SK-N-SH treated with all-trans-retinoic acid at 6 μM for 48 hours (cell line): ENCODE data around the gene DDN.

Source experiments
- ATAC-seq: fragments of 200-7000 bp; cut with Tn5 transposase; 3 replicates; pipeline ENCODE4 v1.9.1; 2020; ENCODE audit warnings: mild to moderate bottlenecking, moderate library complexity
- ARNTL ChIP-seq: fragments of 450-650 bp; formaldehyde crosslinking; IDR thresholded peaks from 2 replicates; pipeline ENCODE4 v1.5.0; 2020; ENCODE audit warnings: low read depth, mild to moderate bottlenecking, moderate library complexity, borderline replicate concordance
- BACH2 ChIP-seq: fragments of 250-450 bp; sonication (Bioruptor Pico); IDR thresholded peaks from 2 replicates; pipeline ENCODE4 v1.9.0; 2021; ENCODE audit warnings: mild to moderate bottlenecking, borderline replicate concordance
- CREB5 ChIP-seq: fragments of 250-450 bp; sonication (Bioruptor Pico); IDR thresholded peaks from 2 replicates; pipeline ENCODE4 v1.5.1; 2020; ENCODE audit warnings: low read depth, mild to moderate bottlenecking, moderate library complexity
- CSDC2 ChIP-seq: fragments of 250-450 bp; sonication (Bioruptor Pico); IDR thresholded peaks from 2 replicates; pipeline ENCODE4 v1.5.0; 2020; ENCODE audit warnings: mild to moderate bottlenecking, moderate library complexity
- CSRNP3 ChIP-seq: fragments of 250-450 bp; sonication (Bioruptor Pico); IDR thresholded peaks from 2 replicates; pipeline ENCODE4 v1.5.1; 2021; ENCODE audit warnings: mild to moderate bottlenecking, moderate library complexity
- ESRRG ChIP-seq: fragments of 250-450 bp; sonication (Bioruptor Pico); IDR thresholded peaks from 2 replicates; pipeline ENCODE4 v1.6.1; 2021; ENCODE audit warnings: mild to moderate bottlenecking
- GLIS3 ChIP-seq: fragments of 250-450 bp; sonication (Bioruptor Pico); IDR thresholded peaks from 2 replicates; pipeline ENCODE4 v1.5.0; 2020; ENCODE audit warnings: mild to moderate bottlenecking, moderate library complexity
- ISL1 ChIP-seq: fragments of 250-450 bp; sonication (Bioruptor Pico); IDR thresholded peaks from 2 replicates; pipeline ENCODE4 v2.1.2; 2022; ENCODE audit warnings: mild to moderate bottlenecking, moderate library complexity
- OSR1 ChIP-seq: fragments of 250-450 bp; sonication (Bioruptor Pico); IDR thresholded peaks from 2 replicates; pipeline ENCODE4 v1.8.0; 2022; ENCODE audit warnings: moderate library complexity, mild to moderate bottlenecking, inconsistent platforms
- PATZ1 ChIP-seq: fragments of 250-450 bp; sonication (Bioruptor Pico); IDR thresholded peaks from 2 replicates; pipeline ENCODE4 v1.8.0; 2020; ENCODE audit warnings: mild to moderate bottlenecking, moderate library complexity, borderline replicate concordance
- POU6F1 ChIP-seq: fragments of 250-450 bp; sonication (Bioruptor Pico); IDR thresholded peaks from 2 replicates; pipeline ENCODE4 v1.8.0; 2021; ENCODE audit warnings: low read depth, mild to moderate bottlenecking, moderate library complexity, borderline replicate concordance
- RARB ChIP-seq: fragments of 250-450 bp; sonication (Bioruptor Pico); IDR thresholded peaks from 2 replicates; pipeline ENCODE4 v1.8.0; 2021; ENCODE audit warnings: mild to moderate bottlenecking, moderate library complexity
- SNAI2 ChIP-seq: fragments of 250-450 bp; sonication (Bioruptor Pico); IDR thresholded peaks from 2 replicates; pipeline ENCODE4 v1.5.0; 2020; ENCODE audit warnings: mild to moderate bottlenecking, moderate library complexity
- TCF4 ChIP-seq: fragments of 250-450 bp; sonication (Bioruptor Pico); IDR thresholded peaks from 2 replicates; pipeline ENCODE4 v1.8.0; 2021; ENCODE audit warnings: mild to moderate bottlenecking, moderate library complexity, borderline replicate concordance
- TOX ChIP-seq: fragments of 250-450 bp; sonication (Bioruptor Pico); IDR thresholded peaks from 2 replicates; pipeline ENCODE4 v1.8.0; 2021; ENCODE audit warnings: mild to moderate bottlenecking, moderate library complexity, borderline replicate concordance
- TSHZ2 ChIP-seq: fragments of 250-450 bp; sonication (Bioruptor Pico); IDR thresholded peaks from 2 replicates; pipeline ENCODE4 v1.5.0; 2020; ENCODE audit warnings: mild to moderate bottlenecking, moderate library complexity
- ZC3H10 ChIP-seq: fragments of 250-450 bp; sonication (Bioruptor Pico); IDR thresholded peaks from 2 replicates; pipeline ENCODE4 v1.5.1; 2021; ENCODE audit warnings: mild to moderate bottlenecking, moderate library complexity
- ZFP3 ChIP-seq: fragments of 250-450 bp; sonication (Bioruptor Pico); IDR thresholded peaks from 2 replicates; pipeline ENCODE4 v1.5.0; 2020; ENCODE audit warnings: mild to moderate bottlenecking, moderate library complexity
- ZFP30 ChIP-seq: fragments of 450-650 bp; formaldehyde crosslinking; IDR thresholded peaks from 2 replicates; pipeline ENCODE4 v1.5.0; 2022; ENCODE audit warnings: mild to moderate bottlenecking, moderate library complexity
- ZNF565 ChIP-seq: fragments of 450-650 bp; formaldehyde crosslinking; conservative IDR thresholded peaks from 2 replicates; pipeline ENCODE4 v1.5.0; 2020; ENCODE audit warnings: low read depth, mild to moderate bottlenecking, moderate library complexity
- ZNF70 ChIP-seq: fragments of 450-650 bp; formaldehyde crosslinking; IDR thresholded peaks from 2 replicates; pipeline ENCODE4 v1.5.0; 2020; ENCODE audit warnings: mild to moderate bottlenecking, moderate library complexity

Gene DDN

GRCh38 chr12:49030119-49030518 is 30.9 kb upstream of the DDN start:
- TF ChIP-seq ARNTL (CRISPR knock-in tag), result no peak
- TF ChIP-seq TOX (CRISPR knock-in tag), result no peak
- no peak for TF ChIP-seq TSHZ2 (CRISPR knock-in tag)
- no peak for TF ChIP-seq ISL1 (CRISPR knock-in tag)
- no peak for TF ChIP-seq ESRRG (CRISPR knock-in tag)

GRCh38 chr12:49028666-49029275 is 29.6 kb upstream of the DDN start:
- no peak for TF ChIP-seq OSR1 (CRISPR knock-in tag)
- no peak for TF ChIP-seq TOX (CRISPR knock-in tag)
- no peak for TF ChIP-seq ZFP3 (CRISPR knock-in tag)
- TF ChIP-seq CSRNP3 (CRISPR knock-in tag), result no peak
- TF ChIP-seq ZFP30 (CRISPR knock-in tag), result no peak
- no peak for TF ChIP-seq SNAI2 (CRISPR knock-in tag)
- no peak for TF ChIP-seq ZNF565 (CRISPR knock-in tag)
- no peak for TF ChIP-seq BACH2 (CRISPR knock-in tag)
- TF ChIP-seq RARB (CRISPR knock-in tag), result no peak
- no peak for TF ChIP-seq CSDC2 (CRISPR knock-in tag)
- TF ChIP-seq TCF4 (CRISPR knock-in tag), result no peak
- TF ChIP-seq CREB5 (CRISPR knock-in tag), result no peak
- no peak for TF ChIP-seq TSHZ2 (CRISPR knock-in tag)
- no peak for TF ChIP-seq ARNTL (CRISPR knock-in tag)
- no peak for TF ChIP-seq ZNF70
- ATAC-seq, result no peak

More at GRCh38 chr12:49030119-49030518, 30.9 kb upstream of the DDN start:
- no peak for ATAC-seq

- ATAC-seq, result no peak
- TF ChIP-seq SNAI2 (CRISPR knock-in tag) (no peak), CSDC2 (CRISPR knock-in tag) (no peak), PATZ1 (CRISPR knock-in tag) (no peak), ARNTL (CRISPR knock-in tag) (no peak), ZNF565 (CRISPR knock-in tag) (no peak), GLIS3 (CRISPR knock-in tag) (no peak), POU6F1 (CRISPR knock-in tag) (no peak), ZFP3 (CRISPR knock-in tag) (no peak), ISL1 (CRISPR knock-in tag) (no peak), ESRRG (CRISPR knock-in tag) (no peak), ZC3H10 (no peak), TCF4 (CRISPR knock-in tag) (no peak), RARB (CRISPR knock-in tag) (no peak), OSR1 (CRISPR knock-in tag) (no peak), ZNF70 (no peak), CREB5 (CRISPR knock-in tag) (no peak)
Measured at GRCh38 chr12:49027846-49028555, 28.8 kb upstream of the DDN start.
